GM12875 (cell line): ENCODE results near the gene CFAP46.
"Not testable (repeated sequence)": the region's sequence is repeated elsewhere in the genome, so short reads cannot be mapped to it uniquely, and the experiment has no call there.

Experiments used
- H3K4me3 ChIP-seq: one replicate; pipeline ENCODE4 v1.5.1; 2011; ENCODE audit warnings: low read depth, low read length, control low read depth
- CTCF ChIP-seq: IDR thresholded peaks from 2 replicates; pipeline ENCODE4 v1.5.1; 2011; ENCODE audit warnings: low read depth, mild to moderate bottlenecking, control low read depth, inconsistent platforms, low read length, moderate library complexity, borderline replicate concordance; ENCODE audit not compliant: insufficient read depth

Gene CFAP46

GRCh38 chr10:132897516-132898381 is 44.6 kb downstream of the CFAP46 start:
- no peak for TF ChIP-seq CTCF
- H3K4me3 ChIP-seq = no peak overlapping the region

DNA sequence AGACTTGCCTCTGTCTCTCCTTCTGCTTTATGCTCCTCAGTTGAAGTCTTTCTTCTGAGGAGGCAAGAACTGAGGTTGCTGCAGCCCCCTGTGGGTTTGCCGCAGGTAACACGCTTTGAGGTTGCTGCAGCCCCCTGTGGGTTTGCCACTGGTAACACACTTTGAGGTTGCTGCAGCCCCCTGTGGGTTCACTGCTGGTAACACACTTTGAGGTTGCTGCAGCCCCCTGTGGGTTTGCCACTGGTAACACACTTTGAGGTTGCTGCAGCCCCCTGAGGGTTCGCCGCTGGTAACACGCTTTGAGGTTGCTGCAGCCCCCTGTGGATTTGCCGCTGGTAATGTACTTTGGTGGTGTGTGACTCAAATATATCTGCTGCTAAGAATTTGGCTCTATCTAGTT is 48.6 kb downstream of the CFAP46 start:
- H3K4me3 ChIP-seq = not testable (repeated sequence)

- no peak for TF ChIP-seq CTCF
These were observed 49.3 kb downstream of the CFAP46 start for GRCh38 chr10:132893090-132893489.

GRCh38 chr10:132892004-132892403 is 50.4 kb downstream of the CFAP46 start:
- H3K4me3 ChIP-seq = no peak overlapping the region
- no peak for TF ChIP-seq CTCF

More at GRCh38 chr10:132893090-132893489, 49.3 kb downstream of the CFAP46 start:
- no peak overlapping the region for H3K4me3 ChIP-seq

GRCh38 chr10:132891368-132891767 is 51.0 kb downstream of the CFAP46 start:
- no peak overlapping the region for H3K4me3 ChIP-seq
- no peak for TF ChIP-seq CTCF

DNA sequence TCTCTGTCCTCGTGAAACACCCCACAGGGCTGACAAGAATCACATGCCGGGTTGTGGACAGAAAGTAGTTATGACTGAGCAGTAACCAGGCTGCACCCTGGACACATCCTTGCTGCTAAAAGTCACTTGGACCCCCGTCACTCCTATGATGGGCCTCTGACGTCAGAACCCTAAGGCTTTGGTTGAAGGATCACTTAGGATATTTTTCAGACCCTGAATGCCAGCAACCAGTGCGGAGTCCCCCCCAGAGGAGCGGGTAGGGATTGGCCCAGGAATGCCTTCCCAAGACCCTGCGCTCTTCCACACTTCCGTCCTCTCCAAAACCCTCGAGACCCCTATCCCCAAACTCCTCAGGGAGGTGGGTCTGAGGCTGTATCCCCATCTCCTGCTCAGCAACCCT is 52.1 kb downstream of the CFAP46 start:
- TF ChIP-seq CTCF = no peak
- H3K4me3 ChIP-seq = no peak overlapping the region

DNA sequence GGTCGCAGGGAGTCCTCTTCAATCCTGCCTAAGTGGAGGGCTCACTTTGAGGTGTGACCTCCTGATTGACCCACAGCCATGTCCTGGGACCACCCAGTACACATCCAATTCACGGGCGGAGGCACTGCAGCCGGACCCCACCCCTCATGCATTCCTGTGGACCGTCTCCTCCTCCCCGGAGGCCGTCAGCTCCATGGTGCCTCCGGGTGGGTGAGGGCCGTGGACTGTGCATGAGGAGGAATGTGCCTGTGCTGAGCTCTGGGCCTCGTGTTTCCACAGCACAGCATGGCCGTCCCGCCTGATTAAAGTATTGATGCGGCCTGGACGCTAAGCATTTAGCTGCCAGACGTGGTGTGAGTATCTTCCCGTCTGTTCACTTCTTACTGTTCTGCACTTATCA is 52.8 kb downstream of the CFAP46 start:
- no peak for TF ChIP-seq CTCF
- H3K4me3 ChIP-seq = no peak overlapping the region
